K562 (cell line): Measurements from ENCODE around the gene MICU2. TPM values are rescaled to one million over a fixed set of nuclear protein-coding genes. Genes with fewer than 3 reads are reported as not detected.

Experiments
- CREM ChIP-seq: IDR thresholded peaks from 2 replicates; pipeline ENCODE4 v1.6.1; 2014; ENCODE audit warnings: antibody characterized with exemption, low read depth
- DACH1 ChIP-seq: fragments of 450-650 bp; IDR thresholded peaks from 2 replicates; pipeline ENCODE4 v1.6.1; 2018; ENCODE audit not compliant: partially characterized antibody
- DIDO1 ChIP-seq: fragments of 450-650 bp; IDR thresholded peaks from 2 replicates; pipeline ENCODE4 v1.6.1; 2016; ENCODE audit warnings: low read depth, missing biosample characterization, missing genetic modification characterization
- IRF2 ChIP-seq: sonication (generic); formaldehyde crosslinking; IDR thresholded peaks from 2 replicates; pipeline ENCODE4 v1.8.1; 2022; ENCODE audit warnings: mild to moderate bottlenecking, missing genetic modification reagents
- MAFK ChIP-seq: IDR thresholded peaks from 2 replicates; pipeline ENCODE4 v1.6.1; 2011; ENCODE audit warnings: low read length, improper control_type of control experiment
- NCOR1 ChIP-seq: fragments of 450-650 bp; IDR thresholded peaks from 2 replicates; pipeline ENCODE4 v1.6.1; 2016; ENCODE audit warnings: mild to moderate bottlenecking, moderate library complexity
- NELFE ChIP-seq: IDR thresholded peaks from 2 replicates; pipeline ENCODE4 v1.6.1; 2011; ENCODE audit warnings: mild to moderate bottlenecking; ENCODE audit not compliant: insufficient read depth, insufficient read length
- NFIX ChIP-seq: fragments of 250-450 bp; sonication (Bioruptor Pico); IDR thresholded peaks from 2 replicates; pipeline ENCODE4 v1.4.0; 2020; ENCODE audit warnings: low read depth, mild to moderate bottlenecking, moderate library complexity
- PHB2 ChIP-seq: fragments of 450-650 bp; IDR thresholded peaks from 2 replicates; pipeline ENCODE4 v1.6.1; 2017; ENCODE audit warnings: low read depth
- SMAD4 ChIP-seq: fragments of 250-450 bp; sonication (Bioruptor Pico); conservative IDR thresholded peaks from 2 replicates; pipeline ENCODE4 v1.8.0; 2021; ENCODE audit warnings: inconsistent platforms, mild to moderate bottlenecking, moderate library complexity
- TRIM25 ChIP-seq: fragments of 450-650 bp; IDR thresholded peaks from 2 replicates; pipeline ENCODE4 v1.7.0; 2016; ENCODE audit warnings: borderline replicate concordance
- ZBED1 ChIP-seq: IDR thresholded peaks from 2 replicates; pipeline ENCODE4 v1.6.1; 2014
- polyA plus RNA-seq, 8 experiments: library from polyadenylated mRNA; depleted of rRNA in 4 of 8; stranded (reverse) in 5 of 8; unstranded in 3 of 8; fragments of >200 nt; fragmentation: Nextera tagmentation in 2 of 8; fragmentation: Illumina TruSeq in 1 of 8; extraction: Ambion mirVana in 2 of 8; extraction: Trizol in 1 of 8; gene quantifications; 2 replicates each; pipeline versions ENCODE4 v1.2.1 to v1.2.3, GENCODE V29; 2011 to 2014; ENCODE audit warnings: inconsistent platforms in 1 of 8, missing spikeins in 1 of 8
- total RNA-seq, 7 experiments: library from RNA; depleted of rRNA in 6 of 7; stranded (reverse); fragments of >200 nt in 6 of 7; fragmentation: Illumina TruSeq in 2 of 7; extraction: Trizol in 2 of 7; gene quantifications; 2 replicates each; pipeline versions ENCODE4 v1.2.1 to v1.2.3, GENCODE V29; 2011 to 2021; ENCODE audit warnings: low replicate concordance in 1 of 7
- TF ChIP-seq, protein P1 (sequence below): sonication (generic); formaldehyde crosslinking; IDR thresholded peaks from 2 replicates; pipeline ENCODE4 v1.8.1; 2023; ENCODE audit warnings: mild to moderate bottlenecking, missing genetic modification reagents
- TF ChIP-seq, protein P2 (sequence below): fragments of 250-450 bp; sonication (Bioruptor Pico); IDR thresholded peaks from 2 replicates; pipeline ENCODE4 v1.8.0; 2021; ENCODE audit warnings: moderate library complexity, mild to moderate bottlenecking, inconsistent platforms
- TF ChIP-seq, protein P3 (sequence below), 2 experiments: fragments of 450-650 bp in 1 of 2; sonication (generic) in 1 of 2; formaldehyde crosslinking in 1 of 2; IDR thresholded peaks; 2 replicates each; pipeline versions ENCODE4 v1.7.1 to v1.9.0; 2016 to 2022; ENCODE audit warnings: inconsistent platforms in 1 of 2, mild to moderate bottlenecking in 1 of 2, missing genetic modification reagents in 1 of 2

MICU2 gene
- total and polyA plus RNA-seq, 9 of the 15 experiments (the other 6 are each of a cell fraction or from before 2014, with no cell fraction given) = 9.1 to 41.8 (median 33.4) TPM

DNA sequence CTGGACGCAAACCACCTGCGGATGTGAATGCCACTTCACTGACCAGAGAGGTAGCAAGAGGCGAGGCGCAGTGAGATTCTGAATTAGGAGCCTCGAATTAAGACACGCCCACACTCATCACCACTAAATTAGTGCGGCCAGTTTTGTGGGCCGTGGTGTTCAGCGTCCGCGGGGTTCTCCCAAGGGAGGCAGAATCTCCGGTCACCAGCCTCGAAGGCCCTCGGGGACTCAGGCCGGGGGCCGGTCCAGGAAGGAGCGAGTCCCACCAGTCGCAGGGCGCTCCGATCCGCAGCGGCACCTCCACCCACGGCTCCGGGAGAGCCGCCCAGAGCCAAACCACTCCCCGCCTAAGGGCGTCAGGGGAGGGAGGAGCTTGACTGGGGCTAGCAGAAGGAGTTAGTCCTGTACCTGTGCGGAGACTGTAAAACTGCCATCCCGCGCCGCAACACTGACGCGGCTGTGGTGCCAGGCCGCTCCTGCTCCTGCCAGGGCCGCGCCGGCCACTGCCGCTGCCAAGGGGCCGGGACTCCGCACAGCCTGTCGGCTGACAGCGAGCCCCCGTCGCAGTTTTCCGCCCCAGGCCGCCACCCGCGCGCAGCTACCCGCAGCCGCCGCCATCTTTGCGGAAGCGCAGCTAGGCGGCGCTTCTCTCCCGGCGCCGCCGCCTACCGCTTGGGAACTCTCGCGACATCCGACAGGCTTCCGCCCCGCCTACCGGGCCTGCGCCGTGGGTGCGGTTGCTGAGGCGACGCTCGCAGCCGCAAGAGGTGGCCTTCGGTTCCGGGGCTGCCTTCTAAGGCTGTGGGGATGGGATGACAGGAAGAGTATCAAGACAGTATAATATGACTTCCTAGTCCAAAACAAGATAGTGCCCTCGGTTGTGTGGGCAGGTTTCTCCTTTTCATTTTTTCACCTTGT, at the start of gene MICU2 (continued):
- TF ChIP-seq, protein P1, sequence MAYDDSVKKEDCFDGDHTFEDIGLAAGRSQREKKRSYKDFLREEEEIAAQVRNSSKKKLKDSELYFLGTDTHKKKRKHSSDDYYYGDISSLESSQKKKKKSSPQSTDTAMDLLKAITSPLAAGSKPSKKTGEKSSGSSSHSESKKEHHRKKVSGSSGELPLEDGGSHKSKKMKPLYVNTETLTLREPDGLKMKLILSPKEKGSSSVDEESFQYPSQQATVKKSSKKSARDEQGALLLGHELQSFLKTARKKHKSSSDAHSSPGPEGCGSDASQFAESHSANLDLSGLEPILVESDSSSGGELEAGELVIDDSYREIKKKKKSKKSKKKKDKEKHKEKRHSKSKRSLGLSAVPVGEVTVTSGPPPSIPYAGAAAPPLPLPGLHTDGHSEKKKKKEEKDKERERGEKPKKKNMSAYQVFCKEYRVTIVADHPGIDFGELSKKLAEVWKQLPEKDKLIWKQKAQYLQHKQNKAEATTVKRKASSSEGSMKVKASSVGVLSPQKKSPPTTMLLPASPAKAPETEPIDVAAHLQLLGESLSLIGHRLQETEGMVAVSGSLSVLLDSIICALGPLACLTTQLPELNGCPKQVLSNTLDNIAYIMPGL (CRISPR knock-in tag) = peak; percentile 52; the same call in 1 of the 2 replicates
- no peak for TF ChIP-seq NFIX (CRISPR knock-in tag)
- 0 out of 2 replicates have a peak, but pooled peaks have one; percentile 41 for TF ChIP-seq DIDO1 (tag)
- TF ChIP-seq ZBED1 = 0 out of 2 replicates have a peak, but pooled peaks have one; percentile 48
- peak; percentile 75 for TF ChIP-seq SMAD4
- no peak for TF ChIP-seq IRF2 (CRISPR knock-in tag)
- TF ChIP-seq, protein P2, sequence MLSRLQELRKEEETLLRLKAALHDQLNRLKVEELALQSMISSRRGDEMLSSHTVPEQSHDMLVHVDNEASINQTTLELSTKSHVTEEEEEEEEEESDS = no peak
- TF ChIP-seq TRIM25 = no peak
- TF ChIP-seq PHB2 = no peak
- TF ChIP-seq CREM = peak; percentile 41
- TF ChIP-seq, protein P3, sequence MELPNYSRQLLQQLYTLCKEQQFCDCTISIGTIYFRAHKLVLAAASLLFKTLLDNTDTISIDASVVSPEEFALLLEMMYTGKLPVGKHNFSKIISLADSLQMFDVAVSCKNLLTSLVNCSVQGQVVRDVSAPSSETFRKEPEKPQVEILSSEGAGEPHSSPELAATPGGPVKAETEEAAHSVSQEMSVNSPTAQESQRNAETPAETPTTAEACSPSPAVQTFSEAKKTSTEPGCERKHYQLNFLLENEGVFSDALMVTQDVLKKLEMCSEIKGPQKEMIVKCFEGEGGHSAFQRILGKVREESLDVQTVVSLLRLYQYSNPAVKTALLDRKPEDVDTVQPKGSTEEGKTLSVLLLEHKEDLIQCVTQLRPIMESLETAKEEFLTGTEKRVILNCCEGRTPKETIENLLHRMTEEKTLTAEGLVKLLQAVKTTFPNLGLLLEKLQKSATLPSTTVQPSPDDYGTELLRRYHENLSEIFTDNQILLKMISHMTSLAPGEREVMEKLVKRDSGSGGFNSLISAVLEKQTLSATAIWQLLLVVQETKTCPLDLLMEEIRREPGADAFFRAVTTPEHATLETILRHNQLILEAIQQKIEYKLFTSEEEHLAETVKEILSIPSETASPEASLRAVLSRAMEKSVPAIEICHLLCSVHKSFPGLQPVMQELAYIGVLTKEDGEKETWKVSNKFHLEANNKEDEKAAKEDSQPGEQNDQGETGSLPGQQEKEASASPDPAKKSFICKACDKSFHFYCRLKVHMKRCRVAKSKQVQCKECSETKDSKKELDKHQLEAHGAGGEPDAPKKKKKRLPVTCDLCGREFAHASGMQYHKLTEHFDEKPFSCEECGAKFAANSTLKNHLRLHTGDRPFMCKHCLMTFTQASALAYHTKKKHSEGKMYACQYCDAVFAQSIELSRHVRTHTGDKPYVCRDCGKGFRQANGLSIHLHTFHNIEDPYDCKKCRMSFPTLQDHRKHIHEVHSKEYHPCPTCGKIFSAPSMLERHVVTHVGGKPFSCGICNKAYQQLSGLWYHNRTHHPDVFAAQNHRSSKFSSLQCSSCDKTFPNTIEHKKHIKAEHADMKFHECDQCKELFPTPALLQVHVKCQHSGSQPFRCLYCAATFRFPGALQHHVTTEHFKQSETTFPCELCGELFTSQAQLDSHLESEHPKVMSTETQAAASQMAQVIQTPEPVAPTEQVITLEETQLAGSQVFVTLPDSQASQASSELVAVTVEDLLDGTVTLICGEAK (IDR thresholded peaks at IDR 0.05) = peak; percentile 60
- TF ChIP-seq, protein P3 (CRISPR knock-in tag; IDR thresholded peaks at IDR 0.05) = no peak
- no peak for TF ChIP-seq MAFK
- peak; percentile 66 for TF ChIP-seq NELFE
- TF ChIP-seq DACH1 = no peak
- TF ChIP-seq NCOR1 = peak; percentile 46
